K562 (cell line): Measurements from ENCODE around the gene SENP7. TPM values are rescaled to one million over a fixed set of nuclear protein-coding genes. Genes with fewer than 3 reads are reported as not detected.

Experiments used
- ATAC-seq: fragments of 200-7000 bp; cut with Tn5 transposase; 3 replicates; pipeline ENCODE4 v1.9.1; 2020; ENCODE audit warnings: moderate library complexity
- BruUV-seq: library from RNA; stranded (reverse); fragments of 400-500 nt; replicated peaks from 2 replicates; lab custom pipeline; 2021; lab: Mats Ljungman, UMichigan
- CTCF ChIA-PET: fragments of 300-600 bp; formaldehyde crosslinking; extraction: SDS; loops from one replicate; lab custom pipeline; 2021; ENCODE audit warnings: low intra/inter-chr PET ratio; lab: Yijun Ruan, JAX
- POLR2A ChIA-PET: fragments of 300-600, 350-650 bp; sonication (Branson Sonifier 250); formaldehyde crosslinking; extraction: SDS; loops from one replicate; lab custom pipeline; 2021; ENCODE audit warnings: antibody characterized with exemption, inconsistent platforms; lab: Yijun Ruan, JAX
- DNase-seq, 4 experiments: peaks; one replicate each; pipeline versions ENCODE4 v3.0.0 to v3.0.0-alpha.2; 2011 to 2018; ENCODE audit warnings: low spot score in 3 of 4, mixed read lengths in 3 of 4; ENCODE audit errors: extremely low read depth in 1 of 4
- FAIRE-seq: peaks from 2 replicates; lab custom pipeline; 2011; peaks lifted over from hg19 to GRCh38; lab: Jason Lieb, UNC
- H2AFZ ChIP-seq: 2 replicates; pipeline ENCODE4 v1.6.0; 2011; ENCODE audit warnings: low read depth, low read length, control low read depth, inconsistent platforms
- H3K27ac ChIP-seq: fragments of 200-600 bp; 3 replicates; pipeline ENCODE4 v1.8.0; 2011; ENCODE audit warnings: low read depth, mild to moderate bottlenecking, control low read depth, inconsistent platforms, low read length, moderate library complexity, mixed read lengths; ENCODE audit errors: extremely low read depth
- H3K27me3 ChIP-seq, 2 experiments: fragments of 300-600 bp in 1 of 2; 2 replicates in 1 of 2; 3 replicates in 1 of 2; pipeline versions ENCODE4 v1.6.0 to v1.8.0; 2011; ENCODE audit warnings: inconsistent platforms in 2 of 2, low read length in 2 of 2, mild to moderate bottlenecking in 1 of 2, mixed read lengths in 1 of 2, moderate library complexity in 1 of 2; ENCODE audit not compliant: control insufficient read depth in 2 of 2, insufficient read depth in 2 of 2
- H3K36me3 ChIP-seq: fragments of 300-600 bp; 3 replicates; pipeline ENCODE4 v1.8.0; 2011; ENCODE audit warnings: mild to moderate bottlenecking, low read length, inconsistent platforms; ENCODE audit not compliant: control insufficient read depth, insufficient read depth
- H3K4me1 ChIP-seq, 2 experiments: fragments of 200-600 bp in 1 of 2; replicated peaks in 1 of 2; 2 replicates in 1 of 2; 3 replicates in 1 of 2; pipeline versions ENCODE4 v1.5.1 to v1.8.0; 2011; ENCODE audit warnings: inconsistent platforms in 2 of 2, low read length in 2 of 2, mild to moderate bottlenecking in 1 of 2, mixed read lengths in 1 of 2, moderate library complexity in 1 of 2; ENCODE audit not compliant: control insufficient read depth in 2 of 2, insufficient read depth in 2 of 2
- H3K4me2 ChIP-seq: 2 replicates; pipeline ENCODE4 v1.6.1; 2011; ENCODE audit warnings: low read length, control low read depth, inconsistent platforms, mixed read lengths; ENCODE audit not compliant: insufficient read depth
- H3K4me3 ChIP-seq: fragments of 200-600 bp; sonication (generic), shearing (Covaris generic); 2 replicates; pipeline ENCODE4 v1.5.1; 2016; ENCODE audit warnings: control low read depth, inconsistent platforms
- H3K79me2 ChIP-seq: fragments of 200-600 bp; 3 replicates; pipeline ENCODE4 v1.8.0; 2011; ENCODE audit warnings: low read length, inconsistent platforms; ENCODE audit not compliant: control insufficient read depth, insufficient read depth
- H3K9ac ChIP-seq, 2 experiments: 2 replicates each; pipeline versions ENCODE4 v1.6.0 to v1.6.1; 2011; ENCODE audit warnings: low read depth in 2 of 2, low read length in 2 of 2, control low read depth in 1 of 2, inconsistent platforms in 1 of 2, mild to moderate bottlenecking in 1 of 2, mixed read lengths in 1 of 2; ENCODE audit not compliant: insufficient read depth in 1 of 2
- H3K9me1 ChIP-seq: one replicate; pipeline ENCODE4 v1.6.0; 2011; ENCODE audit warnings: inconsistent platforms, mild to moderate bottlenecking, low read length, moderate library complexity; ENCODE audit not compliant: control insufficient read depth, insufficient read depth
- H3K9me3 ChIP-seq: replicated peaks from 2 replicates; pipeline ENCODE4 v1.5.1; 2011; ENCODE audit warnings: low read depth, low read length, inconsistent platforms; ENCODE audit not compliant: control insufficient read depth, insufficient read depth
- H4K20me1 ChIP-seq: replicated peaks from 2 replicates; pipeline ENCODE4 v1.6.1; 2011; ENCODE audit warnings: low read length, inconsistent platforms, mixed read lengths; ENCODE audit not compliant: control insufficient read depth, insufficient read depth
- CBX5 ChIP-seq: IDR thresholded peaks from 2 replicates; pipeline ENCODE4 v1.6.1; 2014; ENCODE audit warnings: low read depth, borderline replicate concordance
- EWSR1 ChIP-seq: fragments of 450-650 bp; IDR thresholded peaks from 2 replicates; pipeline ENCODE4 v1.6.1; 2018; ENCODE audit warnings: borderline replicate concordance, mild to moderate bottlenecking, low read depth, moderate library complexity; ENCODE audit not compliant: partially characterized antibody
- HINFP ChIP-seq: fragments of 450-650 bp; conservative IDR thresholded peaks from 2 replicates; pipeline ENCODE4 v1.6.1; 2016; ENCODE audit warnings: missing genetic modification characterization, low read depth, mild to moderate bottlenecking, control low read depth, missing compliant biosample characterization
- HNRNPL ChIP-seq: fragments of 200-400 bp; formaldehyde crosslinking; IDR thresholded peaks from 2 replicates; pipeline ENCODE4 v1.6.1; 2017; ENCODE audit warnings: low read depth, mild to moderate bottlenecking, low read length
- POLR2AphosphoS2 ChIP-seq: IDR thresholded peaks from 2 replicates; pipeline ENCODE4 v1.6.1; 2012; ENCODE audit warnings: low read length, improper control_type of control experiment
- TFE3 ChIP-seq: fragments of 450-650 bp; formaldehyde crosslinking; IDR thresholded peaks from 2 replicates; pipeline ENCODE4 v1.4.0; 2020; ENCODE audit warnings: mild to moderate bottlenecking, mixed read lengths
- TOE1 ChIP-seq, 2 experiments: fragments of 450-650 bp in 1 of 2; sonication (generic) in 1 of 2; formaldehyde crosslinking in 1 of 2; IDR thresholded peaks; 2 replicates each; pipeline versions ENCODE4 v1.7.1 to v1.8.0; 2016 to 2022; ENCODE audit warnings: borderline replicate concordance in 2 of 2, mild to moderate bottlenecking in 2 of 2, antibody characterized with exemption in 1 of 2, inconsistent platforms in 1 of 2, low read depth in 1 of 2, missing genetic modification reagents in 1 of 2, moderate library complexity in 1 of 2
- ZBTB1 ChIP-seq: sonication (generic); formaldehyde crosslinking; IDR thresholded peaks from 2 replicates; pipeline ENCODE4 v1.8.1; 2023; ENCODE audit warnings: missing genetic modification reagents, low read depth, mild to moderate bottlenecking, borderline replicate concordance
- ZBTB5 ChIP-seq: fragments of 450-650 bp; IDR thresholded peaks from 2 replicates; pipeline ENCODE4 v1.6.1; 2017; ENCODE audit warnings: antibody characterized with exemption
- ZNF551 ChIP-seq: fragments of 250-450 bp; sonication (Bioruptor Pico); IDR thresholded peaks from 2 replicates; pipeline ENCODE4 v1.5.0; 2021; ENCODE audit warnings: mild to moderate bottlenecking, moderate library complexity
- WGBS: fragments of 100-300 bp; shearing (Covaris generic); methylation state at CpG from one replicate; pipeline ENCODE4 v1.1.6; 2016; ENCODE audit warnings: low coverage, mixed read lengths; ENCODE audit not compliant: insufficient coverage; ENCODE audit errors: missing lambda C conversion rate; 5-methylcytosine and 5-hydroxymethylcytosine counted together
- in situ Hi-C: fragments of 300-500 bp; cut with MboI; formaldehyde crosslinking; loops from 4 replicates; pipeline ENCODE4 v1.15.0; 2018; ENCODE audit warnings: inconsistent platforms, mixed read lengths
- intact Hi-C: fragments of 100-400 bp; cut with micrococcal nuclease; formaldehyde crosslinking; loops from 2 replicates; pipeline ENCODE4 v1.14.2; 2022
- polyA plus RNA-seq, 8 experiments: library from polyadenylated mRNA; depleted of rRNA in 4 of 8; stranded (reverse) in 5 of 8; unstranded in 3 of 8; fragments of >200 nt; fragmentation: Nextera tagmentation in 2 of 8; fragmentation: Illumina TruSeq in 1 of 8; extraction: Ambion mirVana in 2 of 8; extraction: Trizol in 1 of 8; gene quantifications; 2 replicates each; pipeline versions ENCODE4 v1.2.1 to v1.2.3, GENCODE V29; 2011 to 2014; ENCODE audit warnings: inconsistent platforms in 1 of 8, missing spikeins in 1 of 8
- total RNA-seq, 7 experiments: library from RNA; depleted of rRNA in 6 of 7; stranded (reverse); fragments of >200 nt in 6 of 7; fragmentation: Illumina TruSeq in 2 of 7; extraction: Trizol in 2 of 7; gene quantifications; 2 replicates each; pipeline versions ENCODE4 v1.2.1 to v1.2.3, GENCODE V29; 2011 to 2021; ENCODE audit warnings: low replicate concordance in 1 of 7

The SENP7 gene
- total and polyA plus RNA-seq, 9 of the 15 experiments (the other 6 are each of a cell fraction or from before 2014, with no cell fraction given): 4.1 to 21.9 (median 10.7) TPM

GRCh38 chr3:101303089-101303731 is 209.8 kb downstream of the SENP7 start (continued):
- no peak for TF ChIP-seq HINFP (tag)
- TF ChIP-seq TFE3 (CRISPR knock-in tag): no peak
- TF ChIP-seq HNRNPL: no peak
- TF ChIP-seq ZBTB1 (CRISPR knock-in tag): no peak
- no peak for TF ChIP-seq POLR2AphosphoS2

GRCh38 chr3:101300073-101300472 is 212.9 kb downstream of the SENP7 start:
- Histone ChIP-seq H3K27ac (no peak overlapping the region), H3K9me1 (no peaks in the 10 kb centered on the region)
- no peak for TF ChIP-seq ZNF551 (CRISPR knock-in tag)
- no peak for TF ChIP-seq TOE1 (IDR thresholded peaks at IDR 0.05; ENCODE audit: borderline replicate concordance)
- no peak for TF ChIP-seq TOE1 (CRISPR knock-in tag; IDR thresholded peaks at IDR 0.05; ENCODE audit: borderline replicate concordance, low read depth)
- no peak for TF ChIP-seq EWSR1
- TF ChIP-seq CBX5: no peak
- no peak for TF ChIP-seq ZBTB5

More at GRCh38 chr3:101300073-101300472, 212.9 kb downstream of the SENP7 start:
- BruUV-seq: no TSS peak
- Histone ChIP-seq H2AFZ (no peak overlapping the region), H3K9me3 (no peaks in the 10 kb centered on the region), H3K27me3 (no peaks in the 10 kb centered on the region), H3K4me3 (no peak overlapping the region), H3K36me3 (no peaks in the 10 kb centered on the region), H3K4me2 (no peak overlapping the region), H3K9ac (no peak overlapping the region), H4K20me1 (no peaks in the 10 kb centered on the region), H3K79me2 (no peaks in the 10 kb centered on the region), H3K4me1 (no peaks in the 10 kb centered on the region)
- intact Hi-C loops: no loop called here
- no peak for DNase-seq
- CTCF ChIA-PET: no interaction called here
- WGBS: 64% methylated on average over 2 of the region's 8 CpGs
- ATAC-seq: no peak
- in situ Hi-C loops: no loop called here
- FAIRE-seq: no peak
- POLR2A ChIA-PET: no interaction called here
